Heart right ventricle (tissue), 16 donors: ENCODE data around the gene ATXN7. TPM values are rescaled to one million over a fixed set of nuclear protein-coding genes. Genes with fewer than 3 reads are reported as not detected.

Experiments used
- ATAC-seq, 8 donors: fragments of 200-7000 bp; cut with Tn5 transposase; one replicate each; pipeline ENCODE4 v1.9.1; 2020; ENCODE audit warnings: mild to moderate bottlenecking in 8 of 8, moderate library complexity in 8 of 8, moderate number of reproducible peaks in 1 of 8
- DNase-seq, 2 donors: peaks; one replicate each; pipeline ENCODE4 v3.0.0-alpha.2; 2020
- H3K27ac ChIP-seq, 10 donors: fragments of 200-600 bp; sonication (generic) in 2 of 10; one replicate each; pipeline versions ENCODE4 v1.5.0 to v1.8.0; 2020 to 2022; ENCODE audit warnings: mild to moderate bottlenecking in 3 of 10
- H3K27me3 ChIP-seq, 7 donors: fragments of 200-600 bp; one replicate each; pipeline ENCODE4 v1.8.0; 2021 to 2022; ENCODE audit warnings: mild to moderate bottlenecking in 2 of 7
- H3K36me3 ChIP-seq, 9 donors: fragments of 200-600 bp; sonication (generic) in 1 of 9; one replicate each; pipeline versions ENCODE4 v1.5.0 to v1.8.0; 2020 to 2022; ENCODE audit warnings: mild to moderate bottlenecking in 2 of 9
- H3K4me1 ChIP-seq, 9 donors: fragments of 200-600 bp; sonication (generic) in 1 of 9; one replicate each; pipeline versions ENCODE4 v1.5.0 to v1.8.0; 2020 to 2022; ENCODE audit warnings: mild to moderate bottlenecking in 4 of 9
- H3K4me3 ChIP-seq, 10 donors: fragments of 200-600 bp; sonication (generic) in 2 of 10; one replicate each; pipeline versions ENCODE4 v1.5.0 to v1.8.0; 2020 to 2022; ENCODE audit warnings: mild to moderate bottlenecking in 7 of 10, moderate library complexity in 2 of 10
- H3K9me3 ChIP-seq, 11 donors: fragments of 200-600 bp in 10 of 11; sonication (generic) in 2 of 11; one replicate each; pipeline versions ENCODE4 v1.5.0 to v1.8.0; 2013 to 2022; ENCODE audit warnings: mild to moderate bottlenecking in 2 of 11, control low read depth in 1 of 11, moderate library complexity in 1 of 11
- CTCF ChIP-seq, 9 donors: fragments of 200-600 bp; sonication (generic) in 2 of 9; IDR thresholded peaks; one replicate each; pipeline versions ENCODE4 v1.5.0 to v1.8.0; 2021 to 2022; ENCODE audit warnings: antibody characterized with exemption in 9 of 9, mild to moderate bottlenecking in 5 of 9, moderate library complexity in 1 of 9
- WGBS, 2 donors: extraction: QIAGEN DNeasy Blood & Tissue Kit; methylation state at CpG; one replicate each; pipeline ENCODE4 v1.1.7; 2013; ENCODE audit warnings: inconsistent platforms in 1 of 2; 5-methylcytosine and 5-hydroxymethylcytosine counted together
- intact Hi-C, 10 donors: fragments of 100-400 bp; cut with DNase I; formaldehyde crosslinking; loops; one replicate each; pipeline versions ENCODE4 v1.11.1 to v1.14.2; 2022
- polyA plus RNA-seq, 2 donors: library from polyadenylated mRNA; stranded (reverse); fragments of 200-250 nt; gene quantifications; one replicate each; pipeline ENCODE4 v1.2.3, GENCODE V29; 2013
- total RNA-seq, 10 donors: library from RNA; stranded (reverse); fragmentation: NEBNext Ultra II Directional in 3 of 10; extraction: Animal tissue kit (Norgen Biotek cat#: 25700) in 3 of 10; gene quantifications; one replicate each; pipeline versions ENCODE4 v1.2.1 to v1.2.4, GENCODE V29; 2021 to 2023
- donor health status: Arrhythmogenic right ventricular cardiomyopathy.
- donor health status: ischemic (EF 13 %, LVEDD 7.1; RV severe dilation, severe dysfunction).
- donor health status: healthy with polysubstance abuse.
- donor health status: DM: no; HTN: yes; CAD: no.
- donor health status: DM: no; HTN: no; CAD: no.
- donor health status: ischemic (EF 25% LVEDD 6.9; RV normal size, moderate dysfunction).
- donor health status: ischemic (EF 25% LVEDD 5.7; RV mildly dilated, moderate dysfunction).
- donor health status: healthy.
- donor health status: DM: yes; HTN: yes; CAD: no.
- donor health status: Ischemic cardiomyopathy.
- donor health status: ischemic (EF 35%, LVEDD 5.7; RV mildly dilated, moderate dysfunction).
- donor health status: nonischemic (EF 11% LVEDD 7.7; RV severe dilation, severe dysfunction).
- donor health status: DM: yes; HTN: yes; CAD: no.
- donor health status: PGD.
- donor health status: ischemic (EF 29% LVEDD 5.4; RV normal size, mild dysfunction).
- donor health status: nonischemic (EF 23%, LVEDD 6.1; RV moderate dilation, normal function).

The ATXN7 gene
- total and polyA plus RNA-seq, 12 donors, result 1.7 to 31.0 (median 19.6) TPM

GRCh38 chr3:64049136-64049535, 185.5 kb downstream of the ATXN7 start:
- H3K36me3 ChIP-seq, result no peaks in the 10 kb centered on the region
- H3K27me3 ChIP-seq, result no peaks in the 10 kb centered on the region
- no peak overlapping the region for H3K4me3 ChIP-seq
- 82 to 85% methylated on average over 3 of the region's 3 CpGs for WGBS, 2 donors
- peaks cover 0 to 12% (median 0%) of the 10 kb centered on the region in 9 donors for H3K4me1 ChIP-seq
- intact Hi-C loops, result no loop called here
- no peak for DNase-seq
- H3K27ac ChIP-seq, result no peak overlapping the region
- TF ChIP-seq CTCF (IDR thresholded peaks at IDR 0.05), result no peak
- H3K9me3 ChIP-seq, result no peaks in the 10 kb centered on the region
- ATAC-seq, result no peak

- DNase-seq, result no peak
- Histone ChIP-seq H3K27me3 (no peaks in the 10 kb centered on the region), H3K4me1 (peaks cover 0 to 16% (median 0%) of the 10 kb centered on the region in 9 donors), H3K9me3 (no peaks in the 10 kb centered on the region), H3K4me3 (no peak overlapping the region), H3K27ac (no peak overlapping the region), H3K36me3 (no peaks in the 10 kb centered on the region)
- intact Hi-C loops, result no loop called here
- ATAC-seq, result no peak
- 65 to 72% methylated on average over 4 of the region's 4 CpGs for WGBS, 2 donors
- no peak for TF ChIP-seq CTCF (IDR thresholded peaks at IDR 0.05)
Observed at GRCh38 chr3:64049832-64050231, 186.2 kb downstream of the ATXN7 start.

Other genes with a start within 250 kb of the ATXN7 start
- not detected for gene SNTN, start 211.2 kb upstream of the ATXN7 start, total RNA-seq
- gene SNTN, start 211.2 kb upstream of the ATXN7 start, polyA plus RNA-seq, result not detected
- not detected for gene C3orf49, start 44.6 kb upstream of the ATXN7 start, total RNA-seq
- gene C3orf49, start 44.6 kb upstream of the ATXN7 start, polyA plus RNA-seq, result not detected
- gene THOC7, start 62 bp upstream of the ATXN7 start, total RNA-seq, result 10 to 100 TPM; 71.3 to 97.8 (median 79.4) TPM
- gene THOC7, start 62 bp upstream of the ATXN7 start, polyA plus RNA-seq, result 100 to 1,000 TPM in 1 of 2 donors, 10 to 100 TPM in 1; 75.2 to 204 TPM
- gene SCAANT1, start 48.5 kb downstream of the ATXN7 start, total RNA-seq, result not detected
- gene SCAANT1, start 48.5 kb downstream of the ATXN7 start, polyA plus RNA-seq, result not detected
- gene PSMD6, start 159.6 kb downstream of the ATXN7 start, total RNA-seq, result 100 to 1,000 TPM in 1 of 10 donors, 10 to 100 TPM in 9; 76.6 to 103 (median 87.5) TPM
- 10 to 100 TPM; 39.0 to 85.3 TPM for gene PSMD6, start 159.6 kb downstream of the ATXN7 start, polyA plus RNA-seq